Mesodermal cell (in vitro differentiated cells): ENCODE results near the gene ABHD2.

Source experiments
- H3K27ac ChIP-seq: 2 replicates; pipeline ENCODE4 v1.7.0; 2013; ENCODE audit warnings: mild to moderate bottlenecking, low read depth, low read length, moderate library complexity; ENCODE audit not compliant: severe bottlenecking
- H3K36me3 ChIP-seq: 2 replicates; pipeline ENCODE4 v1.7.1; 2013; ENCODE audit warnings: mild to moderate bottlenecking, low read length, moderate library complexity; ENCODE audit not compliant: control insufficient read depth, insufficient read depth
- H3K4me1 ChIP-seq: one replicate; pipeline ENCODE4 v1.7.1; 2013; ENCODE audit warnings: mild to moderate bottlenecking, low read length; ENCODE audit not compliant: insufficient read depth, control insufficient read depth, poor library complexity, severe bottlenecking
- H3K4me3 ChIP-seq: 2 replicates; pipeline ENCODE4 v1.7.0; 2013; ENCODE audit warnings: low read length, control low read depth, mild to moderate bottlenecking; ENCODE audit not compliant: insufficient read depth, poor library complexity, severe bottlenecking; ENCODE audit errors: extremely low read depth
- H3K9me3 ChIP-seq: 2 replicates; pipeline ENCODE4 v1.7.1; 2013; ENCODE audit warnings: mild to moderate bottlenecking, low read length, moderate library complexity; ENCODE audit not compliant: control insufficient read depth
- WGBS, 2 experiments: methylation state at CpG; one replicate each; pipeline ENCODE4 v1.1.5; 2013; ENCODE audit warnings: missing lambda C conversion rate in 2 of 2; ENCODE audit not compliant: insufficient coverage in 2 of 2; 5-methylcytosine and 5-hydroxymethylcytosine counted together

ABHD2 gene

DNA sequence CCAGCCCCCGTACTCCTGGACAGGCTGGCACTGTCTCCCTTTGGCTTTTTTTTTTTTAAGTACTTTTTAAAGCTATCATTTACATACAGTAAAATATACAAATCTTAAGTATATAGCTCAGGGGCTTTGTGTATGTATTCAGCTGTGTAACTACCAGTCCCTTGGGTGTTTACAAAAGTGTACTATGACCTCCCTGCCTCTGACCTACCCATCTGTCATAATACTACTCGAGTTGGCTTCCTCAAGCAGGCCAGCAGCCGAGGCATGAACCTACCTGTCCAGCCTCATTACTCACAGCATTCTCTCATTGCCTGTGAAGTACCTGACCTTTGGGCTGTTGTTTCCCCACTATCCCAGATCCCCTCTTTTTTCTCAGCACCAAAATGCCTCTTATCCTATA lies 33.2 kb downstream of the ABHD2 start:
- WGBS, 2 experiments = 88 to 93% methylated on average over 2 of the region's 3 CpGs
- Histone ChIP-seq H3K27ac (no peak overlapping the region), H3K36me3 (peaks cover 32% of the 10 kb centered on the region), H3K4me1 (peaks cover under 1% of the 10 kb centered on the region), H3K4me3 (no peak overlapping the region), H3K9me3 (no peaks in the 10 kb centered on the region)

DNA sequence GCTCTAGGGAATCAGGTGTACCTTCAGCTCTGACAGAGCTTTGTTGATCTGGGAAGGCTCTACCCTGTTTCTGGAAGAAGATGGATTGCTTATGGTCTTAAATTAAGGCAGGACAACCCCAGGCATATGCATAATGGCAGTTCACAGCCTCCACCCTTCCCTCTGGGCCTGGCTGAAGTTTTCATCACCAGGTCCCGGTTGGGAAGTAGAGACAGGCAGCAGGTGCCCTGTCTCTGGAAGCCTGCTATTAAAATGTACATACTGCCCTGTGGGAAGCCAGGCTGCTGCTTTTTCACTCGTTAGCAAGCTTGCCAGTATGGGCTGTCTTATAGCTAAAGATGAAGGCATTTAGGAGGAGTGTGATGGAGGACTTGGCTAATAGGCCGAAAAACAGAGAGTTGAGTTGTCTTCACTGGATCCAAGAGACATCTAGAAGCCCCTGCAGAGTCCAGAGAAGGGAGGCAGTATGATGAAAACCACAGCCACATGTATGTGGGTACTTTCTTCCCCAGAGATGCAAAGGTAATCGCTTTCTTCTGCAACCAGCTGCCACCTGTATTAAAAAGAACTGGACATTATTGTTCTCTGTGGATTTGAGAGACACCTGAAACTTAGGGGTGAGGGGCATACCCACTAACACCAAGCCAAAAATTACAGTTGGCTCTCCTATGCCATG lies 34.4 kb downstream of the ABHD2 start:
- WGBS, 2 experiments = 61 to 70% methylated on average over 3 of the region's 4 CpGs
- no peaks in the 10 kb centered on the region for H3K4me1 ChIP-seq
- peaks cover 27% of the 10 kb centered on the region for H3K36me3 ChIP-seq
- H3K9me3 ChIP-seq = no peaks in the 10 kb centered on the region
- no peak overlapping the region for H3K4me3 ChIP-seq
- H3K27ac ChIP-seq = no peak overlapping the region

DNA sequence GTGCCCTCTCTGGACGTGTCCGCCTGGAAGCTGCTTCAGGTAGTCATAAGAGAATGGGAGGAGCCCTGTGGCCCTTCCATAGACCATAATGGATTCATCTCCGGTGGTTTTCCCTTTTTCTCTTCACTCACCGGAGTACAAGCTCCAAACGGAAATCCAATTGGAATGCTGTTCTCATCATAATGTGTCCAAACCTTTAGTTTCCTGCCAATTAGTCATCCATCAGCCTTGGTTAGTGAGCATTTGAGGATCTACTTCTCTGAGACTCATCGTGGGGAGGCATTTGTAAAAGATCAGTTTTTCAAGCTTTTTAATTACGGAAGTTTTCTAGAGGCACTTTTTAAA lies 34.9 kb downstream of the ABHD2 start:
- no peak overlapping the region for H3K27ac ChIP-seq
- H3K4me3 ChIP-seq = no peak overlapping the region
- no peaks in the 10 kb centered on the region for H3K4me1 ChIP-seq
- peaks cover 24% of the 10 kb centered on the region for H3K36me3 ChIP-seq
- H3K9me3 ChIP-seq = no peaks in the 10 kb centered on the region
- WGBS, 2 experiments = 93 to 100% methylated on average over 3 to 5 of the region's 7 CpGs

DNA sequence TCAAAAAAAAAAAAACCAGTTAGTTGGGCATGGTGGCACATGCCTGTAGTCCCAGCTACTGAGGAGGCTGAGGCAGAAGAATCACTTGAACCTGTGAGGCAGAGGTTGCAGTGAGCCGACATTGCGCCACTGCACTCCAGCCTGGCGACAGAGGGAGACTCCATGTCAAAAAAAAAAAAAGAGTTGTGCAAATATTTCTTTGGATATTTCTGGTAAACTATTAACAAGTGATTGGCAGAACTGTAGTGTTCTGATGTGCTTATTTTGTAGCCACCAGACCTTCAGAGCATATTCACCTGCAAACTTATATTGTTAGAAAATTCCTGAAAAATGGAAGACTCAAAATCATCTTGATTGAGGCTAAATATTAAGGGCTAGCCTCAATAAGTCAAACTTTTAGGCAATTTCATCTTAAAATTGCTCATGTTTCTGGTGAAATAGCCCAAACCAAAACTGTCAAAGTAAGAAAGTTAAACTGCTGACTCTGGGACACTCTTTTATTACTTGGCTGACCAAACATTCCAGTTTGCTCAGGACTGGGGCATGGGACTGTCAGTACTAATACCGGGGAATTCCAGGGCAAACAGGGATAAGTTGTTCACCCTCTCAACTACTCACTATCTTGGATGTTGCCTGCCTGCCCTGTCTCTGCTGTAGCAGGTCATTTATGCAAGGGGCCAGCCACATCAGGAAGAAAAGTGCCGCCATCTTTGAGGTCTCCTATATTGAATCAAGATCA lies 37.0 kb downstream of the ABHD2 start:
- Histone ChIP-seq H3K36me3 (peaks cover 11% of the 10 kb centered on the region), H3K9me3 (no peaks in the 10 kb centered on the region), H3K4me3 (no peak overlapping the region), H3K27ac (no peak overlapping the region), H3K4me1 (no peaks in the 10 kb centered on the region)
- 100% methylated on average over 1 to 4 of the region's 5 CpGs for WGBS, 2 experiments

DNA sequence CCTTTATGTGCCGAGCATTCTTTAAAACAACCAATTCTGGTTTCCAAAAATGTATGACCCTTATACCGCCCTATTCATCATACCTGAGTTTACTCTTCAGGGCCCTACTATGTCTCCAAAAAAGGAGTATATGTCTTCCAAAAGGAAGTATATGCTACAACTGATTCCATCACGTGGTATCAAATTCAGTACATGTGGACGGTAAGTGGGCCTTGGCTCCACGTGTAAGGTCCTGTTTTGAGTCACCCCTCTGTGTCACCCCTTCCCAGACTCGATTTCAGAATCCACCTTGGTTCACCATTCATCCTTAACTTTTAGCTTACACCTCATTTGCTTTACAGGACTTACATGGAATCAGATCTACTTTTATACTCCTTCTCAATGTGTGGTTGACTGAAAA lies 37.8 kb downstream of the ABHD2 start:
- Histone ChIP-seq H3K4me3 (no peak overlapping the region), H3K9me3 (no peaks in the 10 kb centered on the region), H3K27ac (no peak overlapping the region), H3K4me1 (no peaks in the 10 kb centered on the region), H3K36me3 (peaks cover 11% of the 10 kb centered on the region)
- 90 to 93% methylated on average over 5 to 6 of the region's 6 CpGs for WGBS, 2 experiments

DNA sequence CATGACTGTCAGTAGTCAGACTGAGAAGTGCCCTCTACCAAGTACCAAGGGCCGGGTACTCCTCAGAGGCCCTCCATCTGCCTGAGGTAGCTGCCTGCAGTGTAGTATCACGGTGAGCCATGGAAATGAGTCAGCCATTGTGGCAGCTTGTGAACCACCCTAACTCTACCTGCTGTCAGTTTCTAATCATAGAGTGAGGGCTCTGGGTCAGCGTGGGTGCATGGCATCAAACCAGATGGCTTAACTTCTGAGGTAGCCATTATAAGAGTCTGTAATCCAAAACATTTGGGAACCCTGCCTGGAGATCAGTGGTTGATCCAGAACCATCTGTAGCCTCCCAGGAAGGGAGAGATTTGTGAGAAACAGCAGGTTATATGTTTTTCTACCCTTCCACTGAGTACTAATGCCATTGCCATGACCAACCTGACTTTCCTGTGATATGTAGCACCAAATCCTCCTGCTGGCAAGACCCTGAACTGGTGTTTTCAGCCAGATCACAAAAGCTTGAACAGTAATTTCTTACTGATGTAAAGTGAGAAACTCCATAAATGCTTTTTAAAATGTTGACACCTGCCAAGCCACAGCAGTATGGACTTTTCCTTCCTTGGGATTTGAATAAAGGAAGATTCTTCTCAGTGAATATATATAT lies 38.9 kb downstream of the ABHD2 start:
- Histone ChIP-seq H3K9me3 (no peaks in the 10 kb centered on the region), H3K4me3 (no peak overlapping the region), H3K27ac (no peak overlapping the region), H3K36me3 (peaks cover 5% of the 10 kb centered on the region), H3K4me1 (no peaks in the 10 kb centered on the region)
- 87 to 89% methylated on average over 2 to 3 of the region's 3 CpGs for WGBS, 2 experiments

DNA sequence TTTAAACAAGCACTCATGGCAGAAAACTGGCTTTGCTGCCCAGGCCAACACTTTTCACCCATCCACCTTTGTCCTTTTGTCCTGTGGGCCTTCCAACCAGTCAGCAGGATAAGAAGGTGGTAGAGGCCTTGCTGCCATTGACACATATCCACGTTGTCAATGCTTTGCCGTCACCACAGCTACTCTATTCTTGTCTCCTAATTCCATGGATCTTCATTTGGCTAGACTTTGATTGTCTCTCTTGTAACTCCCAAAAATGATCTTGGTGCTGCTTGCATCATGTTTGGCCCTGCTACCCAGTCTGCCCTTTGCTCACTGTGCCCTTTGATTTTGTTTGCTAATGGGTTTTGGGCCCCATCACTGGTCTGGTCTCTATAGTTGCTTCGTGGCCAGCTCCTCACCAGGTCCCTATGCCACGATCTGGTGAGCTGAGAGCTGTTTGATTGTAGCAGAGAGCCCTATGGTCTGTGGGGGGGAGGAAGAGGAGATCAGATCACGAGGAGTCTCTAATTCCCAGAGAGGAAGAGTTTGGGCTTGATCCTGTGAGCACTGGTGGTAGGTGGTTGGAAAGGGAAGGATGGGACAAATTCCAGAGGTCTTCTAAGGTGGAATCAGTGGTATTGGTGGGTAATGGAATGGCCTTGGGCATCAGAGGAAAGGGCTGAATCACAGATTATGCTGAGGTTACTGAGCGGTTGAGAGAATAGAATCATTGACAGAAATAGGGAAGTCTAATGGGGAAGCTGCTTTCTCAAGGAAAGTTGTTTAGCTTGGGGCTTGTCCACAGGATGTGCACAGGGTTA lies 40.3 kb downstream of the ABHD2 start:
- H3K36me3 ChIP-seq = no peaks in the 10 kb centered on the region
- no peak overlapping the region for H3K4me3 ChIP-seq
- 98 to 100% methylated on average over 5 to 6 of the region's 6 CpGs for WGBS, 2 experiments
- no peaks in the 10 kb centered on the region for H3K9me3 ChIP-seq
- H3K4me1 ChIP-seq = peaks cover 6% of the 10 kb centered on the region
- H3K27ac ChIP-seq = no peak overlapping the region

DNA sequence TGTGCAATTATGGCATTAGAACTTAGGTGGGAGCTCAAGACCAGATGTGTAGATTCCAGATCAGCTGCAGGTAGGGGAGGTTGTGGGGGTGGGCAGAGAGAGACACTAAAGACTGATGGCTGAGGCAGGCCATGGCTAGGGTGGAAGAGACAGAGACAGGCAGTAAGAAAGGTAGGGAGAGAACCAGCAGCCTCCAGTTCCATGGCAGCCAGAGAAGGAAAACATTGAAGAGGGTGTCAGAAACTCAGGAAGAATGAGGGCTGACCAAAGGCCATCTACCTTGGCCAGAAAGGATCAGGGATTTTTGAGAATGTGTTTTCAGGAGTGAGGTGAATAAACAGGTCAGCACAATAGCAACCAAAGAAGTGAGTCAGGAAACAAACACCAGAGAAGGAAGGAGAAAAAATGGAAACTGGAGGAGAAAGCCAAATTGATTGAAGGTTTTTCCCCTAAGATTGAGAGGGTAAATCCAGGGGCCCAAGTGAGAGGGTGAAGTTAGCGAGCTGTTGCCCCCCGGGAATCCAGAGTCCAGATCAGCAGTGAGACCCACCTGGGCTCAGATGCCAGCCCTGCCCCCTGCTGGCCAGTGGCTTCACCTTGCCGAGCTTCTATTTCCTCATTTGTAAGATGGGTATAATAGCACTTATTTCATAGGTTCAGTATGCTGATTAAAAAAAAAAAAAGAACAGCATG lies 41.0 kb downstream of the ABHD2 start:
- Histone ChIP-seq H3K36me3 (no peaks in the 10 kb centered on the region), H3K4me1 (peaks cover 6% of the 10 kb centered on the region), H3K27ac (no peak overlapping the region), H3K4me3 (no peak overlapping the region), H3K9me3 (no peaks in the 10 kb centered on the region)
- 42 to 65% methylated on average over 2 of the region's 3 CpGs for WGBS, 2 experiments

DNA sequence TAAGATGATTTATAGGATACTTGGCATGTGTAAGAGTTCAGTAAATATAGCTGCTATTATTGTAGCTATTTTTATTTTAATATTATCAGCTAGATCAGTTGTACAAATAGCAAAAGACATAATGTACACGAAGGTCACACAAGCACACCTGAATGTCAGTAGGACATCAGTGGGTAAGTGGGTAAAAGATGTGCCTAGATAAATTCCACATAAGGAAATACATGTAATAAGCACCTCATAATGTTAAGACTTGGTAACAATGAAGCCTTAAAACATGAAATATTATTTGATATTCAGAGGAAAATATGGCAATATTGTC lies 41.5 kb downstream of the ABHD2 start:
- H3K4me3 ChIP-seq = no peak overlapping the region
- H3K36me3 ChIP-seq = no peaks in the 10 kb centered on the region
- H3K27ac ChIP-seq = no peak overlapping the region
- no peaks in the 10 kb centered on the region for H3K9me3 ChIP-seq
- peaks cover 6% of the 10 kb centered on the region for H3K4me1 ChIP-seq
- WGBS, 2 experiments = no CpG with 5 or more reads among the region's 1 CpG

DNA sequence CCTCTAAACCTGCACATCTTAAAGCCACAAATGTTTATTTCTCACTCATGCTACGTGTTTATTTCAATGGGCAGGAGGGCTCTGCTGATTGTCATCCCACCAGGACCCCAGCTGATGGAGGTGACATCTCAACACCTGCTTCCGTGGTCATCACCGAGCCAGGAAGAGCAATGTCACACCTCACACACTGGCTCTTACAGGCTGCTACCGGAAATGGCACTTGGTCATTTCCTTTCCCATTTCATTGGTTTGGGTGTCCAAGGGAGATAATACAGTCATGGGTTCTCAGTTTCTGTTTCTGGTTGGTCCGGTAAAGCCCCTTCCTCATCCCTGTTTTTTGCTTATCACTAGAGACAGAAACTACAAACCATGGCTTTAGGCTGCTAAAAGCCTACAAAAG lies 41.9 kb downstream of the ABHD2 start:
- Histone ChIP-seq H3K36me3 (no peaks in the 10 kb centered on the region), H3K4me1 (peaks cover 6% of the 10 kb centered on the region), H3K9me3 (no peaks in the 10 kb centered on the region), H3K4me3 (no peak overlapping the region), H3K27ac (no peak overlapping the region)
- 86 to 100% methylated on average over 4 of the region's 5 CpGs for WGBS, 2 experiments
